ENCODE data around the gene CLDN2. TPM values are rescaled to one million over a fixed set of nuclear protein-coding genes. Genes with fewer than 3 reads are reported as not detected.

The CLDN2 gene
- total RNA-seq, 1 donor: not detected

DNA sequence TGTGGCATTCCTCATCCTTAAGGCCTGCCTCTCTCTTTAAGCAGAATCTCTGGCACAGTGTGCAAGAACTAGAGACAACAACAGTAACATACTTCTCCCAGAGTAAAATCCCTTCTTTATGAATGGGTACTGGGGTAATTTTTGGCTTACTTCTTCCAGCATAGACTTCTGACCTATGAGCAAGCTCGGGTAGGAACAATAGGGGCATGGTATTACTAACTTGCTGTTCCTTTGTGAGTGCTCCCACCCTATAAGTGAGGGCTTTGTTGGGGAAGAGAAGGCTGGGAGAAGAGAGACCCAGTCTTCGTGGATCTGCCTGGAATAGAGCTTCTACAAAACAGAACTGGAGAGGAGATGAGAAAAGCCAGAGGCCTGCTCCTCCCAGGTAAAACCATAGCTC lies 30.2 kb downstream of the CLDN2 start:
- H3K79me2 ChIP-seq (ENCODE audit: insufficient read depth, low read length): no peaks in the 10 kb centered on the region
- no peak overlapping the region for H2AFZ ChIP-seq (ENCODE audit: low read length)
- no peaks in the 10 kb centered on the region for H3K36me3 ChIP-seq (ENCODE audit: insufficient read depth, low read length)
- H3K9me3 ChIP-seq (ENCODE audit: low read depth, low read length): no peaks in the 10 kb centered on the region
- H4K20me1 ChIP-seq (ENCODE audit: insufficient read depth, low read length): no peaks in the 10 kb centered on the region
- H3K27ac ChIP-seq (ENCODE audit: low read depth, low read length): no peak overlapping the region
- H3K4me2 ChIP-seq (ENCODE audit: insufficient read depth, low read length): no peak overlapping the region
- TF ChIP-seq, protein P1, sequence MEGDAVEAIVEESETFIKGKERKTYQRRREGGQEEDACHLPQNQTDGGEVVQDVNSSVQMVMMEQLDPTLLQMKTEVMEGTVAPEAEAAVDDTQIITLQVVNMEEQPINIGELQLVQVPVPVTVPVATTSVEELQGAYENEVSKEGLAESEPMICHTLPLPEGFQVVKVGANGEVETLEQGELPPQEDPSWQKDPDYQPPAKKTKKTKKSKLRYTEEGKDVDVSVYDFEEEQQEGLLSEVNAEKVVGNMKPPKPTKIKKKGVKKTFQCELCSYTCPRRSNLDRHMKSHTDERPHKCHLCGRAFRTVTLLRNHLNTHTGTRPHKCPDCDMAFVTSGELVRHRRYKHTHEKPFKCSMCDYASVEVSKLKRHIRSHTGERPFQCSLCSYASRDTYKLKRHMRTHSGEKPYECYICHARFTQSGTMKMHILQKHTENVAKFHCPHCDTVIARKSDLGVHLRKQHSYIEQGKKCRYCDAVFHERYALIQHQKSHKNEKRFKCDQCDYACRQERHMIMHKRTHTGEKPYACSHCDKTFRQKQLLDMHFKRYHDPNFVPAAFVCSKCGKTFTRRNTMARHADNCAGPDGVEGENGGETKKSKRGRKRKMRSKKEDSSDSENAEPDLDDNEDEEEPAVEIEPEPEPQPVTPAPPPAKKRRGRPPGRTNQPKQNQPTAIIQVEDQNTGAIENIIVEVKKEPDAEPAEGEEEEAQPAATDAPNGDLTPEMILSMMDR (IDR thresholded peaks at IDR 0.05; ENCODE audit: extremely low read depth, low read depth, low read length): no peak
- DNase-seq (ENCODE audit: insufficient read length, low spot score, missing footprints): no peak
- H3K4me3 ChIP-seq (ENCODE audit: insufficient read depth, low read length): no peak overlapping the region
- peaks cover 10% of the 10 kb centered on the region for H3K27me3 ChIP-seq (ENCODE audit: insufficient read depth, low read length)
- H3K4me1 ChIP-seq (ENCODE audit: insufficient read depth, low read length): peaks cover 8% of the 10 kb centered on the region

DNA sequence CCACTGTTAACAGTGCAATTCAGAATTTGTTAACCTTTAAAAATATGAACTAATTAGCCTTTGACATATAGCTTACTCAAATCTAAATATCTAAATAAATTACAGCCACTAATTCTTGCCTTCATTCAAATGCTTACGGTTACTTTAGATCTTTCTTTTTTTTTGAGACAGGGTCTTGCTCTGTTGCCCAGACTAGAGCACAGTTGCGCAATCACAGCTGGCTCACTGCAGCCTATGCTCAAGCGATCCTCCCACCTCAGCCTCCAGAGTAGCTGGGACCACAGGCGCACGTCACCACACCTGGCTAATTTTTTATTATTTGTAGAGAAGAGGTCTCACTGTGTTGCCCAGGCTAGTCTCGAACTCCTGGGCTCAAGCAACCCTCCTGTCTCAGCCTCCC lies 31.0 kb downstream of the CLDN2 start:
- TF ChIP-seq, protein P1 (IDR thresholded peaks at IDR 0.05; ENCODE audit: extremely low read depth, low read depth, low read length): no peak
- Histone ChIP-seq H3K36me3 (ENCODE audit: insufficient read depth, low read length) (no peaks in the 10 kb centered on the region), H3K79me2 (ENCODE audit: insufficient read depth, low read length) (no peaks in the 10 kb centered on the region), H3K4me3 (ENCODE audit: insufficient read depth, low read length) (no peak overlapping the region), H4K20me1 (ENCODE audit: insufficient read depth, low read length) (no peaks in the 10 kb centered on the region), H3K9me3 (ENCODE audit: low read depth, low read length) (no peaks in the 10 kb centered on the region), H3K4me2 (ENCODE audit: insufficient read depth, low read length) (no peak overlapping the region), H3K27ac (ENCODE audit: low read depth, low read length) (no peak overlapping the region), H3K4me1 (ENCODE audit: insufficient read depth, low read length) (peaks cover 11% of the 10 kb centered on the region), H3K27me3 (ENCODE audit: insufficient read depth, low read length) (peaks cover 13% of the 10 kb centered on the region), H2AFZ (ENCODE audit: low read length) (no peak overlapping the region)
- DNase-seq (ENCODE audit: insufficient read length, low spot score, missing footprints): no peak

DNA sequence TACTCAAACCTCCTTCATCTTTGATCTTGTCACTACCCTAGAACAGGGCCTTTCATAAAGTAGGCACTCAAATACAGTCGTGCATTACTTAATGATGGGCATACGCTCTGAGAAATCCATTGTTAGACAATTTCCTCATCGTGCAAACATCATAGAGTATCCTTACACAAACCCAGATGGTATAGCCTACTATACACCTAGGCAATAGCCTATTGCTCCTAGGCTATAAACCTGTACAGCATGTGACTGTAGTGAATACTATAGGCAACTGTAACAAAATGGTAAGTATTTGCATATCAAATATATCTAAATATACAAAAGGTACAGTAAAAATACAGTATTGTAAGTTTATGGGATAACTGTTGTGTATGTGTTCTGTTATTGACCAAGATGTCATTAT lies 31.9 kb downstream of the CLDN2 start:
- H3K79me2 ChIP-seq (ENCODE audit: insufficient read depth, low read length): no peaks in the 10 kb centered on the region
- H3K9me3 ChIP-seq (ENCODE audit: low read depth, low read length): no peaks in the 10 kb centered on the region
- no peaks in the 10 kb centered on the region for H3K36me3 ChIP-seq (ENCODE audit: insufficient read depth, low read length)
- TF ChIP-seq, protein P1 (IDR thresholded peaks at IDR 0.05; ENCODE audit: extremely low read depth, low read depth, low read length): no peak
- no peak overlapping the region for H2AFZ ChIP-seq (ENCODE audit: low read length)
- H3K27me3 ChIP-seq (ENCODE audit: insufficient read depth, low read length): peaks cover 14% of the 10 kb centered on the region
- no peak overlapping the region for H3K4me3 ChIP-seq (ENCODE audit: insufficient read depth, low read length)
- peaks cover 11% of the 10 kb centered on the region for H3K4me1 ChIP-seq (ENCODE audit: insufficient read depth, low read length)
- H3K27ac ChIP-seq (ENCODE audit: low read depth, low read length): no peak overlapping the region
- H4K20me1 ChIP-seq (ENCODE audit: insufficient read depth, low read length): no peaks in the 10 kb centered on the region
- no peak overlapping the region for H3K4me2 ChIP-seq (ENCODE audit: insufficient read depth, low read length)
- DNase-seq (ENCODE audit: insufficient read length, low spot score, missing footprints): no peak

DNA sequence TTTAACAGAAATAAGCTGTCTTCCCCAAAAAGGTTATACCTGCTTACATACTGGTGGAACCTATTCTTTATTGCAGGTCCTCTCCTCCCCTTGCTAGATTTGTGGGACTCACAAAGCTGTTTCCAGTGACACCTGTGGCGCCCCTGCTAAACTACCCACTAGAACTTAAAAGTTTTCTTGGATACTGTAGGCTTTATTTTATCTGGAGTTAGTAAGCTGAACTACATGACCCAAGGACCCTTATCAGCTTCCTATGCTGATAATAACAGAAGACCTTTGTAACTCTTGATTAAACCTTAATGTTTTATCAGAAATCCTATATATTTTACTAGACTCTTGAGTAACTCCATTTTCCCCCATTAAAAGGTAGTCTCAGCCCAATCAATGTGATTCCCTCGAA lies 32.3 kb downstream of the CLDN2 start:
- TF ChIP-seq, protein P1 (IDR thresholded peaks at IDR 0.05; ENCODE audit: extremely low read depth, low read depth, low read length): no peak
- H3K36me3 ChIP-seq (ENCODE audit: insufficient read depth, low read length): no peaks in the 10 kb centered on the region
- peaks cover 11% of the 10 kb centered on the region for H3K4me1 ChIP-seq (ENCODE audit: insufficient read depth, low read length)
- H2AFZ ChIP-seq (ENCODE audit: low read length): no peak overlapping the region
- no peaks in the 10 kb centered on the region for H3K9me3 ChIP-seq (ENCODE audit: low read depth, low read length)
- no peak for DNase-seq (ENCODE audit: insufficient read length, low spot score, missing footprints)
- H3K4me2 ChIP-seq (ENCODE audit: insufficient read depth, low read length): no peak overlapping the region
- no peak overlapping the region for H3K27ac ChIP-seq (ENCODE audit: low read depth, low read length)
- H4K20me1 ChIP-seq (ENCODE audit: insufficient read depth, low read length): no peaks in the 10 kb centered on the region
- H3K79me2 ChIP-seq (ENCODE audit: insufficient read depth, low read length): no peaks in the 10 kb centered on the region
- H3K27me3 ChIP-seq (ENCODE audit: insufficient read depth, low read length): peaks cover 14% of the 10 kb centered on the region
- H3K4me3 ChIP-seq (ENCODE audit: insufficient read depth, low read length): no peak overlapping the region

All from osteoblast (primary cell).